Nephron (organoid): ENCODE results near the gene CCDC85B.

Experiments
- H3K27ac Mint-ChIP-seq, 3 experiments: 2 replicates each; pipeline ENCODE4 v1.8.0; 2020; ENCODE audit warnings: mixed read lengths in 3 of 3, mild to moderate bottlenecking in 2 of 3, moderate library complexity in 1 of 3
- H3K27me3 Mint-ChIP-seq: 2 replicates; pipeline ENCODE4 v1.8.0; 2021; ENCODE audit warnings: low read depth, mild to moderate bottlenecking, moderate library complexity, mixed read lengths
- H3K36me3 Mint-ChIP-seq: 2 replicates; pipeline ENCODE4 v1.8.0; 2020; ENCODE audit warnings: low read depth, mixed read lengths
- H3K4me1 Mint-ChIP-seq: 2 replicates; pipeline ENCODE4 v1.8.0; 2020; ENCODE audit warnings: mixed read lengths
- H3K4me3 Mint-ChIP-seq, 3 experiments: 2 replicates each; pipeline ENCODE4 v1.8.0; 2020; ENCODE audit warnings: mild to moderate bottlenecking in 3 of 3, mixed read lengths in 3 of 3, moderate library complexity in 2 of 3
- H3K9me3 Mint-ChIP-seq: 2 replicates; pipeline ENCODE4 v1.8.0; 2020; ENCODE audit warnings: mixed read lengths
- CTCF ChIP-seq, 3 experiments: fragments of 200-600 bp; sonication (generic); IDR thresholded peaks; one replicate each; pipeline ENCODE4 v1.5.0; 2021; ENCODE audit warnings: antibody characterized with exemption in 3 of 3; ENCODE audit not compliant: unreplicated experiment in 3 of 3

Gene CCDC85B

GRCh38 chr11:65849366-65849765, 41.1 kb upstream of the CCDC85B start:
- H3K9me3 Mint-ChIP-seq: no peaks in the 10 kb centered on the region
- no peak overlapping the region for H3K27ac Mint-ChIP-seq
- no peak for TF ChIP-seq CTCF (IDR thresholded peaks at IDR 0.05; ENCODE audit: unreplicated experiment in 3 of 3)
- H3K4me1 Mint-ChIP-seq: no peaks in the 10 kb centered on the region
- H3K36me3 Mint-ChIP-seq: peaks cover 23% of the 10 kb centered on the region
- H3K27me3 Mint-ChIP-seq: no peaks in the 10 kb centered on the region
- no peak overlapping the region for H3K4me3 Mint-ChIP-seq

GRCh38 chr11:65849771-65850216, 40.7 kb upstream of the CCDC85B start:
- Mint-ChIP-seq H3K4me3 (no peak overlapping the region), H3K36me3 (peaks cover 27% of the 10 kb centered on the region), H3K9me3 (no peaks in the 10 kb centered on the region)

GRCh38 chr11:65850217-65851082, 40.0 kb upstream of the CCDC85B start:
- H3K27me3 Mint-ChIP-seq: no peaks in the 10 kb centered on the region
- H3K36me3 Mint-ChIP-seq: peaks cover 34% of the 10 kb centered on the region
- H3K27ac Mint-ChIP-seq: no peak overlapping the region
- no peak for TF ChIP-seq CTCF (IDR thresholded peaks at IDR 0.05; ENCODE audit: unreplicated experiment in 3 of 3)
- no peaks in the 10 kb centered on the region for H3K4me1 Mint-ChIP-seq
- H3K4me3 Mint-ChIP-seq: no peak overlapping the region
- H3K9me3 Mint-ChIP-seq: no peaks in the 10 kb centered on the region

More at GRCh38 chr11:65849771-65850216, 40.7 kb upstream of the CCDC85B start:
- H3K27me3 Mint-ChIP-seq: no peaks in the 10 kb centered on the region
- no peak for TF ChIP-seq CTCF (IDR thresholded peaks at IDR 0.05; ENCODE audit: unreplicated experiment in 3 of 3)
- H3K4me1 Mint-ChIP-seq: no peaks in the 10 kb centered on the region
- H3K27ac Mint-ChIP-seq: no peak overlapping the region

- H3K36me3 Mint-ChIP-seq: peaks cover 41% of the 10 kb centered on the region
- H3K27ac Mint-ChIP-seq: no peak overlapping the region
- H3K9me3 Mint-ChIP-seq: no peaks in the 10 kb centered on the region
- TF ChIP-seq CTCF (IDR thresholded peaks at IDR 0.05; ENCODE audit: unreplicated experiment in 3 of 3): peak; percentile 20 to 36 (median 28)
- H3K27me3 Mint-ChIP-seq: no peaks in the 10 kb centered on the region
- no peak overlapping the region for H3K4me3 Mint-ChIP-seq
- H3K4me1 Mint-ChIP-seq: peaks cover 5% of the 10 kb centered on the region
Observed at GRCh38 chr11:65851083-65851579, 39.3 kb upstream of the CCDC85B start.

GRCh38 chr11:65851811-65852507, 38.5 kb upstream of the CCDC85B start:
- peaks cover 48% of the 10 kb centered on the region for H3K36me3 Mint-ChIP-seq

More at GRCh38 chr11:65851811-65852507, 38.5 kb upstream of the CCDC85B start:
- Mint-ChIP-seq H3K9me3 (no peaks in the 10 kb centered on the region), H3K4me1 (peaks cover 12% of the 10 kb centered on the region), H3K27me3 (no peaks in the 10 kb centered on the region), H3K27ac (no peak overlapping the region), H3K4me3 (peak overlapping the region in 1 of 3 experiments; percentile 47)
- TF ChIP-seq CTCF (IDR thresholded peaks at IDR 0.05; ENCODE audit: unreplicated experiment in 3 of 3): no peak
